Measurements from ENCODE around the gene SMIM10L1.

The SMIM10L1 gene

GRCh38 chr12:11171145-11171968, at the start of gene SMIM10L1:
Gene SMIM10L1, plus strand, starts transcription at chr12:11171194. Its CDS starts 163 bp downstream, at chr12:11171357.
- peak; percentile 98 for DNase-seq

GRCh38 chr12:11130382-11130781, 40.6 kb upstream of the SMIM10L1 start:
- DNase-seq, result no peak

GRCh38 chr12:11130999-11131398, 40.0 kb upstream of the SMIM10L1 start:
- no peak for DNase-seq

GRCh38 chr12:11133162-11133561, 37.8 kb upstream of the SMIM10L1 start:
- DNase-seq, result no peak

GRCh38 chr12:11133816-11134215, 37.2 kb upstream of the SMIM10L1 start:
- DNase-seq, result no peak

GRCh38 chr12:11134305-11134704, 36.7 kb upstream of the SMIM10L1 start, which contains the start of gene TAS2R30:
Gene TAS2R30, minus strand, starts transcription at chr12:11134644. Its CDS starts 400 bp downstream, at chr12:11134244.
- DNase-seq, result no peak

- no peak for DNase-seq
Measured at GRCh38 chr12:11136075-11136474, 34.9 kb upstream of the SMIM10L1 start.

- no peak for DNase-seq
Measured at GRCh38 chr12:11143352-11143751, 27.6 kb upstream of the SMIM10L1 start.

GRCh38 chr12:11144297-11144696, 26.7 kb upstream of the SMIM10L1 start:
- no peak for DNase-seq

GRCh38 chr12:11147420-11147819, 23.6 kb upstream of the SMIM10L1 start:
- DNase-seq, result no peak

- no peak for DNase-seq
Measured at GRCh38 chr12:11150832-11151231, 20.2 kb upstream of the SMIM10L1 start.

GRCh38 chr12:11152725-11153124, 18.3 kb upstream of the SMIM10L1 start:
- no peak for DNase-seq

- no peak for DNase-seq
Measured at GRCh38 chr12:11154400-11154925, 16.5 kb upstream of the SMIM10L1 start.

GRCh38 chr12:11158885-11159444, 12.0 kb upstream of the SMIM10L1 start:
- no peak for DNase-seq

GRCh38 chr12:11162502-11162901, 8.5 kb upstream of the SMIM10L1 start:
- DNase-seq, result no peak

GRCh38 chr12:11164384-11164783, 6.6 kb upstream of the SMIM10L1 start:
- no peak for DNase-seq

GRCh38 chr12:11166300-11166699, 4.7 kb upstream of the SMIM10L1 start:
- no peak for DNase-seq

GRCh38 chr12:11170810-11171144, 217 bp upstream of the SMIM10L1 start:
- no peak for DNase-seq

- DNase-seq, result no peak
Measured at GRCh38 chr12:11171969-11172675, 1.1 kb downstream of the SMIM10L1 start.

- no peak for DNase-seq
Measured at GRCh38 chr12:11174022-11174421, 3.0 kb downstream of the SMIM10L1 start.

GRCh38 chr12:11178250-11178649, 7.3 kb downstream of the SMIM10L1 start:
- DNase-seq, result no peak

GRCh38 chr12:11182529-11182928, 11.5 kb downstream of the SMIM10L1 start:
- DNase-seq, result no peak

- DNase-seq, result no peak
Measured at GRCh38 chr12:11183011-11183410, 12.0 kb downstream of the SMIM10L1 start.

GRCh38 chr12:11186837-11187236, 15.8 kb downstream of the SMIM10L1 start, which contains the start of gene TAS2R42:
Gene TAS2R42, minus strand, starts transcription at chr12:11186937. Its CDS starts 0 bp downstream, at chr12:11186937.
- DNase-seq, result no peak

All from islet precursor cell (in vitro differentiated cells).